ENCODE measurements around the gene IRF3. TPM values are rescaled to one million over a fixed set of nuclear protein-coding genes. Genes with fewer than 3 reads are reported as not detected.

IRF3 gene
- total RNA-seq, 1 experiment from 2014 or later: 181 TPM

DNA sequence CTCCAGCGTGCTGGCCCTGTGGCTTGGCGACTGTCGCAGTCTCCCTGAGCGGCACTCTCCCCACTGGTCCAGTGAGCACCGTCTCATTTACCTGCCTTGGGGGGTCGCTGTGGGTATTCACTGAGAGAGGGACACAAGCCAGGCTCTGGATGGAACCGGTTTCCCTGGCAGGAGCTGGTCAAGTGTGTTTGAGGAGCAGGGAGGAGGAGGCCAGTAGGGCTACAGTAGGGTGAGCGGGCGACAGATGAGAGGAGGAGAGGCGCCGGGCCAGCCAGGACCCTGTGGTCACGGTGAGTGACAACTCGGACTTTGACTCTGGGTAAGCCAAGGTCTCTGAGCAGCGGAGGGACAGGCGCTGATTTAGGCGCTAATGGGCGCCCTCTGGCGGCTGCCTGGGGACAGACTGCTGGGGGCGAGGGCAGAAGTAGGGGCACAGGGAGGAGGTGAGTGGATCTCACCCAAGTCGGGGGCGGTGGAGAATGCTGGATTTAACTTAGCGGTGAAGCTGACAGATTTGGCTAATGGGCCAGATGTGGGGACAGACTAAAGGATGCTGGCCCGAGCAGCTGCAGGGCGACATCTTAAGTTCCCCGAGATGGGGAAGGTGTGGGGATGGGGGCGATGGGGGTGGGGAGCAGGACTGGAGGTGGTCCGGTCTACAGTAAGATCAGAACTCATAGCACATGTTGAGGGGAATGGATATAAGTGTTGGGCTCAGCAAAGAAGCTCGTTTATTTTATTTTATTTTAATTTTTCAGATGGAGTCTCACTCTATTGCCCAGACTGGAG, 6.7 kb upstream of the IRF3 start:
- DNase-seq: peak in 1 of 2 experiments; percentile 63
- Histone ChIP-seq H3K79me2 (ENCODE audit: low read depth) (peaks cover 4% of the 10 kb centered on the region), H3K36me3 (ENCODE audit: low read depth) (no peaks in the 10 kb centered on the region), H3F3A (ENCODE audit: insufficient read depth, low read depth) (peaks cover 31% of the 10 kb centered on the region), H3K4me1 (replicated peaks; ENCODE audit: insufficient read depth) (0 out of 2 replicates have a peak, but pooled peaks cover under 1% of the 10 kb centered on the region), H3K4me3 (no peak overlapping the region), H3K9me3 (ENCODE audit: insufficient read depth, low read depth) (no peaks in the 10 kb centered on the region), H3K27ac (no peak overlapping the region), H2AFZ (no peak overlapping the region), H3K4me2 (no peak overlapping the region), H4K20me1 (ENCODE audit: insufficient read depth) (no peaks in the 10 kb centered on the region), H3K9me2 (ENCODE audit: insufficient read depth) (no peaks in the 10 kb centered on the region), H3K27me3 (ENCODE audit: insufficient read depth, low read depth) (no peaks in the 10 kb centered on the region)
- no TSS peak for BruUV-seq (replicated peaks)
- intact Hi-C loops (cut with micrococcal nuclease; ENCODE audit: unreplicated experiment): loop anchor here (2.0 kb wide), 1 partner anchor 170 kb away; no protein-coding TSS in a partner anchor
- ChIA-PET POLR2A (ENCODE audit: unreplicated experiment) (interaction anchor here (0.7 kb wide), 1 partner anchor 180 kb away, joined by 4 read pairs; no protein-coding TSS in a partner anchor), CTCF (interaction anchor here (0.7 kb wide), 1 partner anchor 26 kb away, joined by 8 read pairs; no protein-coding TSS in a partner anchor)
- TF ChIP-seq EZH2 (IDR thresholded peaks at IDR 0.05; ENCODE audit: low read depth): no peak
- TF ChIP-seq, protein P1, sequence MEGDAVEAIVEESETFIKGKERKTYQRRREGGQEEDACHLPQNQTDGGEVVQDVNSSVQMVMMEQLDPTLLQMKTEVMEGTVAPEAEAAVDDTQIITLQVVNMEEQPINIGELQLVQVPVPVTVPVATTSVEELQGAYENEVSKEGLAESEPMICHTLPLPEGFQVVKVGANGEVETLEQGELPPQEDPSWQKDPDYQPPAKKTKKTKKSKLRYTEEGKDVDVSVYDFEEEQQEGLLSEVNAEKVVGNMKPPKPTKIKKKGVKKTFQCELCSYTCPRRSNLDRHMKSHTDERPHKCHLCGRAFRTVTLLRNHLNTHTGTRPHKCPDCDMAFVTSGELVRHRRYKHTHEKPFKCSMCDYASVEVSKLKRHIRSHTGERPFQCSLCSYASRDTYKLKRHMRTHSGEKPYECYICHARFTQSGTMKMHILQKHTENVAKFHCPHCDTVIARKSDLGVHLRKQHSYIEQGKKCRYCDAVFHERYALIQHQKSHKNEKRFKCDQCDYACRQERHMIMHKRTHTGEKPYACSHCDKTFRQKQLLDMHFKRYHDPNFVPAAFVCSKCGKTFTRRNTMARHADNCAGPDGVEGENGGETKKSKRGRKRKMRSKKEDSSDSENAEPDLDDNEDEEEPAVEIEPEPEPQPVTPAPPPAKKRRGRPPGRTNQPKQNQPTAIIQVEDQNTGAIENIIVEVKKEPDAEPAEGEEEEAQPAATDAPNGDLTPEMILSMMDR (conservative IDR thresholded peaks at IDR 0.05): peak; percentile 90

DNA sequence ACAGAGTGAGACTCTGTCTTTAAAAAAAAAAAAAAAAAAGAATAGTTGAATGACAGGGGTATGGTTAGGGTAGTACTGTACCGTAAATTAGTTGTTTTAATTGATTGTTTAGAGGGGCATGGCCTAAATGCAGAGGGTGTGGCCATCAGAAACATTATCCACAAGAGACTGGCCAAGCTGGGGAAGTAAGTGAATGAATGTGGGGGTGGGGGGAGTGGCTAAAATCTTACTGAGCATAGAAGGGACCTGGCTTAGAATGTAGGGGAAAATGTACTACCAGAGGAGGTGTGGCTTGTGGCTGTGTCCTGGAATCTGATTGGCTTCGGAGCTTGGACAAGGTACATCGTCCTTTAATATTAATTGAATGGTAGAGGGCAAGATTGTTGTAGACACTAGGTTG, 3.9 kb upstream of the IRF3 start:
- Histone ChIP-seq H3K4me3 (no peak overlapping the region), H4K20me1 (ENCODE audit: insufficient read depth) (no peaks in the 10 kb centered on the region), H3K4me1 (replicated peaks; ENCODE audit: insufficient read depth) (peaks cover 9% of the 10 kb centered on the region), H3K36me3 (ENCODE audit: low read depth) (no peaks in the 10 kb centered on the region), H2AFZ (no peak overlapping the region), H3K79me2 (ENCODE audit: low read depth) (peaks cover 25% of the 10 kb centered on the region), H3K4me2 (no peak overlapping the region), H3K9me2 (ENCODE audit: insufficient read depth) (no peaks in the 10 kb centered on the region), H3K27ac (no peak overlapping the region), H3K9me3 (ENCODE audit: insufficient read depth, low read depth) (no peaks in the 10 kb centered on the region), H3K27me3 (ENCODE audit: insufficient read depth, low read depth) (no peaks in the 10 kb centered on the region), H3F3A (ENCODE audit: insufficient read depth, low read depth) (peaks cover 27% of the 10 kb centered on the region)
- intact Hi-C loops (cut with micrococcal nuclease; ENCODE audit: unreplicated experiment): no loop called here
- ChIA-PET CTCF (no interaction called here), POLR2A (ENCODE audit: unreplicated experiment) (no interaction called here)
- DNase-seq: no peak
- TF ChIP-seq, protein P1 (conservative IDR thresholded peaks at IDR 0.05): no peak
- TF ChIP-seq EZH2 (IDR thresholded peaks at IDR 0.05; ENCODE audit: low read depth): no peak
- no TSS peak for BruUV-seq (replicated peaks)

DNA sequence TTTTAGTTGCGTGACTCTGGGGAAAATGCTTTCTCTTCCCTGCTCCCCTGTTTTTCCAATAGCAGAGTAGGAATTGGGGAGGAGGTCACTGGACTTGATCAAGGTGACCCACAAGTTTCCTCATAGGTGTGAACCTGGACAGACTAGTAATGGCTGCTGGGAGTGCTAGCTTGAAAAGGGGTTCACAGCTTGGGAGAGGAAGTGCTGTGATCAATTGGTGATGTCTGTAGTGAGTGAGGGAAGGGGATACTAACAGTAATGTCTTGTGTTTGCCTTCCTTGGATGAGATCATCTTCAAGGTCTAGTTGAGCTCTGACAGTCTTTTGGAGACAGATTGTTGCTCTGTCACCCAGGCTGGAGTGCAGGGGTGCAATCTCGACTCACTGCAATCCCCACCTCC, 1.8 kb upstream of the IRF3 start:
- peak overlapping the region; percentile 99 for H3K4me2 ChIP-seq
- H3K4me3 ChIP-seq: peak overlapping the region; percentile 95; the same call in 1 of the 2 replicates
- peaks cover 31% of the 10 kb centered on the region for H3F3A ChIP-seq (ENCODE audit: insufficient read depth, low read depth)
- intact Hi-C loops (cut with micrococcal nuclease; ENCODE audit: unreplicated experiment): no loop called here
- H3K79me2 ChIP-seq (ENCODE audit: low read depth): peaks cover 42% of the 10 kb centered on the region
- no peaks in the 10 kb centered on the region for H3K9me2 ChIP-seq (ENCODE audit: insufficient read depth)
- ChIA-PET CTCF (no interaction called here), POLR2A (ENCODE audit: unreplicated experiment) (interaction anchor here (0.5 to 0.6 kb wide), 2 partner anchors 73 to 158 kb away, joined by 3 to 9 read pairs; no protein-coding TSS in a partner anchor)
- TF ChIP-seq EZH2 (IDR thresholded peaks at IDR 0.05; ENCODE audit: low read depth): no peak
- TF ChIP-seq, protein P1 (conservative IDR thresholded peaks at IDR 0.05): no peak
- no peak overlapping the region for H3K27ac ChIP-seq
- no peak for DNase-seq
- H3K4me1 ChIP-seq (replicated peaks; ENCODE audit: insufficient read depth): peaks cover 21% of the 10 kb centered on the region
- H3K27me3 ChIP-seq (ENCODE audit: insufficient read depth, low read depth): no peaks in the 10 kb centered on the region
- peaks cover 2% of the 10 kb centered on the region; the same call in 1 of the 2 replicates for H3K36me3 ChIP-seq (ENCODE audit: low read depth)
- no peaks in the 10 kb centered on the region for H3K9me3 ChIP-seq (ENCODE audit: insufficient read depth, low read depth)
- no TSS peak for BruUV-seq (replicated peaks)
- H4K20me1 ChIP-seq (ENCODE audit: insufficient read depth): peaks cover 11% of the 10 kb centered on the region
- H2AFZ ChIP-seq: no peak overlapping the region
